BE2C (cell line): ENCODE results near the gene SMIM29.

Experiments
- DNase-seq: peaks from one replicate; pipeline ENCODE4 v3.0.0-alpha.2; 2020
- H3K27me3 ChIP-seq: fragments of 250-450 bp; sonication (Bioruptor Pico); 2 replicates; pipeline ENCODE4 v1.5.1; 2020; ENCODE audit warnings: mild to moderate bottlenecking
- H3K36me3 ChIP-seq: fragments of 250-450 bp; sonication (Bioruptor Pico); 2 replicates; pipeline ENCODE4 v1.5.1; 2020; ENCODE audit warnings: mild to moderate bottlenecking
- H3K4me1 ChIP-seq: fragments of 250-450 bp; sonication (Bioruptor Pico); 2 replicates; pipeline ENCODE4 v1.5.1; 2020
- H3K4me3 ChIP-seq: 2 replicates; pipeline ENCODE4 v1.5.1; 2011; ENCODE audit warnings: low read depth, low read length
- H3K9me3 ChIP-seq: fragments of 250-450 bp; sonication (Bioruptor Pico); 2 replicates; pipeline ENCODE4 v1.5.1; 2020
- CTCF ChIP-seq: IDR thresholded peaks from 2 replicates; pipeline ENCODE4 v1.5.1; 2012; ENCODE audit warnings: mild to moderate bottlenecking, low read depth, low read length

SMIM29 gene

GRCh38 chr6:34200340-34200971 lies 48.4 kb downstream of the SMIM29 start:
- Histone ChIP-seq H3K4me3 (no peak overlapping the region), H3K36me3 (no peaks in the 10 kb centered on the region), H3K9me3 (no peaks in the 10 kb centered on the region), H3K4me1 (no peaks in the 10 kb centered on the region), H3K27me3 (no peaks in the 10 kb centered on the region)
- TF ChIP-seq CTCF, result no peak
- no peak for DNase-seq

- Histone ChIP-seq H3K27me3 (no peaks in the 10 kb centered on the region), H3K36me3 (no peaks in the 10 kb centered on the region), H3K4me1 (no peaks in the 10 kb centered on the region), H3K9me3 (no peaks in the 10 kb centered on the region), H3K4me3 (peak overlapping the region; percentile 65)
- no peak for TF ChIP-seq CTCF
- no peak for DNase-seq
Observed at GRCh38 chr6:34196833-34197195, 52.0 kb downstream of the SMIM29 start.
